Testis (tissue), 2 donors: ENCODE data around the gene ZCCHC2.

Experiments used
- CTCF ChIP-seq, 3 experiments: fragments of 450-650 bp in 2 of 3; fragments of 200-600 bp in 1 of 3; sonication (generic) in 1 of 3; IDR thresholded peaks; one replicate each; pipeline ENCODE4 v1.5.1; 2016 to 2019; ENCODE audit warnings: antibody characterized with exemption in 3 of 3, mild to moderate bottlenecking in 2 of 3, moderate library complexity in 1 of 3
- POLR2A ChIP-seq: fragments of 450-650 bp; IDR thresholded peaks from one replicate; pipeline ENCODE4 v1.6.1; 2017; ENCODE audit warnings: antibody characterized with exemption, mild to moderate bottlenecking, moderate library complexity

GRCh38 chr18:62484941-62485340, 37.9 kb upstream of the ZCCHC2 start:
- no peak for TF ChIP-seq CTCF (IDR thresholded peaks at IDR 0.05)
- no peak for TF ChIP-seq POLR2A
